Activated naive CD4-positive, alpha-beta T cell treated with anti-CD3 and anti-CD28 coated beads, Interleukin-2, amount 10 ng/mL, durations not matched to agents 7 days and 5 days (primary cell): ENCODE results near the gene CSH1.
A peak's percentile ranks its signal among the peaks of the same experiment; 100 is the strongest.
"Not testable (repeated sequence)": the region's sequence is repeated elsewhere in the genome, so short reads cannot be mapped to it uniquely, and the experiment has no call there.

ENCODE experiments used
- CTCF ChIA-PET: fragments of 350-600 bp; sonication (Branson Sonifier 250); formaldehyde crosslinking; loops from one replicate; lab custom pipeline; 2021; ENCODE audit warnings: antibody characterized with exemption; lab: Charles Lee
- DNase-seq: peaks from one replicate; pipeline ENCODE4 v3.0.0-alpha.2; 2020
- H3K27ac Mint-ChIP-seq: one replicate; pipeline ENCODE4 v1.8.0; 2021; ENCODE audit warnings: mild to moderate bottlenecking, moderate library complexity, mixed read lengths
- H3K27me3 Mint-ChIP-seq: one replicate; pipeline ENCODE4 v1.8.0; 2021; ENCODE audit warnings: mild to moderate bottlenecking, mixed read lengths
- H3K36me3 Mint-ChIP-seq: one replicate; pipeline ENCODE4 v1.8.0; 2021; ENCODE audit warnings: mixed read lengths
- H3K4me1 Mint-ChIP-seq: one replicate; pipeline ENCODE4 v1.8.0; 2021; ENCODE audit warnings: mixed read lengths
- H3K4me3 Mint-ChIP-seq: one replicate; pipeline ENCODE4 v1.8.0; 2021; ENCODE audit warnings: mild to moderate bottlenecking, moderate library complexity, mixed read lengths
- H3K9me3 Mint-ChIP-seq: one replicate; pipeline ENCODE4 v1.8.0; 2021; ENCODE audit warnings: mixed read lengths

Gene CSH1

GRCh38 chr17:63881935-63882601 lies 14.3 kb downstream of the CSH1 start, which contains the start of gene GH2:
Gene GH2, minus strand, starts transcription at chr17:63881944. Its CDS starts 143 bp downstream, at chr17:63881801.
- Mint-ChIP-seq H3K9me3 (no peaks in the 10 kb centered on the region), H3K4me3 (no peak within 1 kb of the TSS), H3K36me3 (no peaks in the 10 kb centered on the region), H3K4me1 (no peaks in the 10 kb centered on the region), H3K27ac (no peak within 1 kb of the TSS), H3K27me3 (peaks cover 54% of the 10 kb centered on the region)
- DNase-seq = peak; percentile 77
- CTCF ChIA-PET = interaction anchor here (0.8 to 2.4 kb wide), 4 partner anchors 17 to 33 kb away, joined by 3 to 8 read pairs (median 4); no protein-coding TSS in a partner anchor

GRCh38 chr17:63881337-63881736 lies 15.0 kb downstream of the CSH1 start:
- CTCF ChIA-PET = interaction anchor here (0.5 to 2.4 kb wide), 5 partner anchors 15 to 547 kb away, joined by 3 to 8 read pairs (median 3); no protein-coding TSS in a partner anchor
- H3K27me3 Mint-ChIP-seq = peaks cover 57% of the 10 kb centered on the region
- H3K36me3 Mint-ChIP-seq, H3K27ac Mint-ChIP-seq, DNase-seq, H3K4me3 Mint-ChIP-seq, H3K4me1 Mint-ChIP-seq, H3K9me3 Mint-ChIP-seq: not testable (repeated sequence)

GRCh38 chr17:63880706-63881105 lies 15.7 kb downstream of the CSH1 start:
- H3K27me3 Mint-ChIP-seq = peaks cover 62% of the 10 kb centered on the region
- no peaks in the 10 kb centered on the region for H3K9me3 Mint-ChIP-seq
- no peaks in the 10 kb centered on the region for H3K36me3 Mint-ChIP-seq
- H3K27ac Mint-ChIP-seq = no peak overlapping the region
- CTCF ChIA-PET = interaction anchor here (1.2 to 1.3 kb wide), 2 partner anchors 15 to 19 kb away, joined by 3 read pairs; no protein-coding TSS in a partner anchor
- no peak for DNase-seq
- H3K4me3 Mint-ChIP-seq = no peak overlapping the region
- no peaks in the 10 kb centered on the region for H3K4me1 Mint-ChIP-seq

- H3K4me3 Mint-ChIP-seq, DNase-seq, H3K36me3 Mint-ChIP-seq, H3K4me1 Mint-ChIP-seq, H3K27ac Mint-ChIP-seq, H3K9me3 Mint-ChIP-seq: not testable (repeated sequence)
- CTCF ChIA-PET = interaction anchor here (1.1 to 2.7 kb wide), 5 partner anchors 9 to 451 kb away, joined by 4 to 10 read pairs (median 4); no protein-coding TSS in a partner anchor
- peaks cover 54% of the 10 kb centered on the region for H3K27me3 Mint-ChIP-seq
Measured at GRCh38 chr17:63878413-63878812, 18.0 kb downstream of the CSH1 start.

GRCh38 chr17:63874693-63875092 lies 21.7 kb downstream of the CSH1 start:
- H3K9me3 Mint-ChIP-seq, H3K4me1 Mint-ChIP-seq, DNase-seq, H3K36me3 Mint-ChIP-seq, H3K4me3 Mint-ChIP-seq, H3K27ac Mint-ChIP-seq: not testable (repeated sequence)
- CTCF ChIA-PET = interaction anchor here (0.6 to 2.3 kb wide), 3 partner anchors 9 to 23 kb away, joined by 3 to 7 read pairs (median 3); no protein-coding TSS in a partner anchor
- H3K27me3 Mint-ChIP-seq = peaks cover 47% of the 10 kb centered on the region

GRCh38 chr17:63874061-63874626 lies 22.2 kb downstream of the CSH1 start:
- CTCF ChIA-PET = interaction anchor here (0.6 to 2.3 kb wide), 3 partner anchors 9 to 23 kb away, joined by 3 to 7 read pairs (median 3); no protein-coding TSS in a partner anchor
- not testable (repeated sequence) for H3K9me3 Mint-ChIP-seq

GRCh38 chr17:63873577-63873976 lies 22.8 kb downstream of the CSH1 start, which contains the start of gene CSH2:
Gene CSH2, minus strand, starts transcription at chr17:63873677. Its CDS starts 63 bp downstream, at chr17:63873614.
- not testable (repeated sequence) for DNase-seq, H3K4me1 Mint-ChIP-seq, H3K27ac Mint-ChIP-seq, H3K4me3 Mint-ChIP-seq, H3K36me3 Mint-ChIP-seq, H3K9me3 Mint-ChIP-seq
- peaks cover 53% of the 10 kb centered on the region for H3K27me3 Mint-ChIP-seq
- CTCF ChIA-PET = interaction anchor here (2.3 kb wide), 1 partner anchor 15 kb away, joined by 7 read pairs; no protein-coding TSS in a partner anchor

More at GRCh38 chr17:63874061-63874626, 22.2 kb downstream of the CSH1 start:
- peaks cover 53% of the 10 kb centered on the region for H3K27me3 Mint-ChIP-seq
- not testable (repeated sequence) for H3K4me3 Mint-ChIP-seq, H3K27ac Mint-ChIP-seq, DNase-seq, H3K4me1 Mint-ChIP-seq, H3K36me3 Mint-ChIP-seq

- CTCF ChIA-PET, H3K9me3 Mint-ChIP-seq, H3K27ac Mint-ChIP-seq, DNase-seq, H3K36me3 Mint-ChIP-seq, H3K4me3 Mint-ChIP-seq, H3K4me1 Mint-ChIP-seq: not testable (repeated sequence)
- peaks cover 48% of the 10 kb centered on the region for H3K27me3 Mint-ChIP-seq
Measured at GRCh38 chr17:63871646-63872365, 24.6 kb downstream of the CSH1 start.

- not testable (repeated sequence) for DNase-seq
Measured at GRCh38 chr17:63870292-63870665, 26.1 kb downstream of the CSH1 start.

GRCh38 chr17:63869491-63870291 lies 26.7 kb downstream of the CSH1 start:
- DNase-seq, H3K4me3 Mint-ChIP-seq: not testable (repeated sequence)
- CTCF ChIA-PET = interaction anchor here (1.3 kb wide), 1 partner anchor 13 kb away, joined by 4 read pairs; no protein-coding TSS in a partner anchor

More at GRCh38 chr17:63870292-63870665, 26.1 kb downstream of the CSH1 start:
- H3K4me1 Mint-ChIP-seq, H3K9me3 Mint-ChIP-seq, H3K27ac Mint-ChIP-seq, H3K36me3 Mint-ChIP-seq, H3K4me3 Mint-ChIP-seq: not testable (repeated sequence)
- peaks cover 40% of the 10 kb centered on the region for H3K27me3 Mint-ChIP-seq
- CTCF ChIA-PET = interaction anchor here (1.3 kb wide), 1 partner anchor 13 kb away, joined by 4 read pairs; no protein-coding TSS in a partner anchor

GRCh38 chr17:63866625-63867024 lies 29.7 kb downstream of the CSH1 start:
- H3K27me3 Mint-ChIP-seq = peaks cover 41% of the 10 kb centered on the region
- not testable (repeated sequence) for H3K9me3 Mint-ChIP-seq, H3K4me3 Mint-ChIP-seq, H3K4me1 Mint-ChIP-seq, DNase-seq, H3K36me3 Mint-ChIP-seq, H3K27ac Mint-ChIP-seq
- CTCF ChIA-PET = interaction anchor here (0.7 to 2.9 kb wide), 13 partner anchors 10 to 441 kb away, joined by 3 to 18 read pairs (median 4); no protein-coding TSS in a partner anchor

More at GRCh38 chr17:63869491-63870291, 26.7 kb downstream of the CSH1 start:
- not testable (repeated sequence) for H3K36me3 Mint-ChIP-seq, H3K27ac Mint-ChIP-seq, H3K4me1 Mint-ChIP-seq, H3K9me3 Mint-ChIP-seq
- H3K27me3 Mint-ChIP-seq = peaks cover 34% of the 10 kb centered on the region

- Mint-ChIP-seq H3K27me3 (peaks cover 68% of the 10 kb centered on the region), H3K36me3 (no peaks in the 10 kb centered on the region), H3K4me1 (no peaks in the 10 kb centered on the region), H3K27ac (no peak overlapping the region), H3K9me3 (no peaks in the 10 kb centered on the region), H3K4me3 (no peak overlapping the region)
- CTCF ChIA-PET = interaction anchor here (0.6 to 5.3 kb wide), 5 partner anchors 11 to 87 kb away, joined by 3 to 28 read pairs (median 8); partner anchors contain the start of gene GH2
- no peak for DNase-seq
Measured at GRCh38 chr17:63859257-63859656, 37.1 kb downstream of the CSH1 start.

- H3K27ac Mint-ChIP-seq, H3K9me3 Mint-ChIP-seq, H3K4me3 Mint-ChIP-seq, DNase-seq, H3K36me3 Mint-ChIP-seq, H3K4me1 Mint-ChIP-seq: not testable (repeated sequence)
- CTCF ChIA-PET = interaction anchor here (1.3 kb wide), 1 partner anchor 9 kb away, joined by 4 read pairs; no protein-coding TSS in a partner anchor
- peaks cover 70% of the 10 kb centered on the region for H3K27me3 Mint-ChIP-seq
Measured at GRCh38 chr17:63856425-63856824, 39.9 kb downstream of the CSH1 start.
